ENCODE data around the gene CEACAM1.
"Not testable (repeated sequence)": the region's sequence is repeated elsewhere in the genome, so short reads cannot be mapped to it uniquely, and the experiment has no call there.

CEACAM1 gene

DNA sequence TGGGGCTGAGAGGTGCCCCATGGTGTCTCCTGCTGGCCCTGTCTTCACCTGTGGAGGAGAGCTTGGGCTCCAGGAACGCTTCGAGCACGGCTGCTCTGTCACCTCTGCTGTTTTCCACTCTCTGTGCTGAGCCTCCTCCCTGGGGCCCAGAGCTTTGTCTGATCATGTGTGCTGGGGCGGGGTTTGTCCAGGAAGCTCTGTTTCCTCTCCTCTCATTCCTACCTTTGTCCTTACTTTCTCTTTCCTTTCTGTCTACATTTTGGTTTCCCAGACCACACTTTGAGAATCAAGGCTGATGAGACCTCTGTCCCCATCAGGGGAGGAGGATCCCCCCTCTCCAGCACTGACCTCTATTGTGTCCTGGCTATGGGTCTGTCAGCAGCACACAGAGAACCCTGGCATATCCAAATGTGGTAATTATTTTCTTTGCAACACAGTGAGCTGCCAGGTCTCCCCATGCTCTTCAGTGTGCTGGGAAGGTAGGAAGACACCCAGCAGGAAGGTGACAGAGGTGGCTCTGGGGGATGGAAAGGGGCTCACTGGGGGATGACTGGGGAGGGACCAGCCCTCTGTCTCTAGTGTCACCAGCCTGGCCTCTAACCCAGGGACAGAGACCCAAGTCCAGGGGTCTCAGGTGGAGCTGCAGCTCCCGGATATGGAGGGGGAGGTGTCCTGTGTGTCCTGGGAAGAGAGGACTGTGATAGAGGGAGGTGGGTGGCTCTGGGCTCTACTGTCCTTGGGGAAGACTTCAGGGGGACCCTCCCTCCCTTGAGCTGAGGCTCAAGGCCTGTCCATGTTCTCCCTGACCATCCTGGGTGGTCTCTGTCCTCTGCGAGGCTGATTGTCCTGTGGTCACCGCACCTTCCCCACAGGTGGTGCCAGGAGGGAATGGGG, at the start of gene CEACAM1:
Gene CEACAM1 (minus strand): TSS at position 128 of the 894 bp plus-strand sequence. CDS start 107 bp downstream, at position 21.
- peak; percentile 50 for DNase-seq

DNA sequence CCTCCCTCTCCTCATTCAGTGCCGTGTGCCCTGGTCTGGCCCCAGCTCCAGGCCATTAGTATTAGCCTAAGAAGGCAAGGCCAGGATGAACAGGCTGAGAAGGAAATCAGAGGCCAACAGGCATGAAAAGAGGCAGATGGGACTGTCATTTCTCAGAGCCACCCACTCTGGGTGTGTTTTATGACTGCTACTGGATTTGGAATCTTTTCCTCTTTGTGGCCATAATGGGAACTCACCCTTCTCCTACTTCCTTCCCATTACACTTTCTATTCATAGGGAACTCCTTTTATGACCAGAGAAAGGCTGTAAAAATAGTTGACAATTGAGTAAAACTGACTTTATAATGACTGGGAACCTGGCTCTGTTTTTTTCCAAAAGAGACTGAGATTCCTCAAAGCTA, 48.7 kb upstream of the CEACAM1 start:
- DNase-seq, result no peak

DNA sequence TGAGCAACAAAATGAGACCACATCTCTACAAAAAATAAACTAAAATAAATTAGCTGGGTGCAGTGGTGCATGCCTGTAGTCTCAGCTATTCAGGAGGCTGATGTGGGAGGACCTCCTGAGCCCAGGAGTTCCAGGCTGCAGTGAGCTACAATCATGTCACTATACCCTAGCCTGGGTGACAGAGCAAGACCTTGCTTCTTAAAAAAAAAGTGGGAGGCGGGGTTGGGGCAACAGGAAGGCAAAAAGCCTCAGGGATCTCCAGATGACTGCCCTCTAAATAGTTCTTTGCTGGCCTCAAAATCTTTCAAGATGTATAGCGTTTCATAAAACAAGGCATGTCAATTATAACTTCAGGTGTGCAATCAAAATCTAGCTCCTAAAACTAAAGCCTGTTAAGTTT, 48.0 kb upstream of the CEACAM1 start:
- DNase-seq, result no peak

DNA sequence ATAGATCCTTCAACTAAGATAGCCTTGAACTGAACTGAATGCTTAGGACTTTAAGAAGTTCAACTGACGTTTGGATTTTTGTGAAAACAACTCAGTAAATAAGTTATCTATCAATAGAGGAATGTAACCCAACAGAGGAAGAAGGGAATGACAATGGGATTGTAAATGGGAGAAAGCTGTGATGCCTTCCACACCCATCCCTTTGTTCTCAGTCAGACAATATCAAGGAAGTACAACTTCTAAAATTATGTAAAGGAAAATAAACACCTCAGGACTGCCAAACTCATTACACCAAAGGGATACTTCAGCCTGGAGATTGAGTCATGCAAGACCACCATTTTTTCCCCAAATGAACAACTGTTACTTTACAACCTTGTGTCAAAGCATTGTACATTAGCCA, 45.4 kb upstream of the CEACAM1 start:
- DNase-seq, result no peak

DNA sequence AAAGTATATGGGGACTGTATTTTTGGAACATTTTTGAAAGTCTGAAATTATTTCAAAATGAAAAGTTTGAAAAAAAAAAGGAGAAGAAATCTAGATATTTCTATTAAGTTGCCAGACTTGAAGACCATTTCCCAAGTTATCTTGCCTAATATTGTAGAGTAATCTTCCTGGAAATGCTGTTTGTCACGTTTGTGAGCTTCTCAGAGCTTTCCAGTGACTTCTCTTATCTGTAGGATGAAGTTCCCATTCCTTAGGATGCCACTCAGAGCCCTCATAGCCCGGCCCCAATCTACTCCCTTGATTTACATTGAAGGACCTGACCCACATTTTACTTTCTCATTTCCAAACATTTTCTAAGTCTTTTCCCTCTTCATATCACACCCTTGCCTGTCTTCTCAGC, 42.8 kb upstream of the CEACAM1 start:
- no peak for DNase-seq

DNA sequence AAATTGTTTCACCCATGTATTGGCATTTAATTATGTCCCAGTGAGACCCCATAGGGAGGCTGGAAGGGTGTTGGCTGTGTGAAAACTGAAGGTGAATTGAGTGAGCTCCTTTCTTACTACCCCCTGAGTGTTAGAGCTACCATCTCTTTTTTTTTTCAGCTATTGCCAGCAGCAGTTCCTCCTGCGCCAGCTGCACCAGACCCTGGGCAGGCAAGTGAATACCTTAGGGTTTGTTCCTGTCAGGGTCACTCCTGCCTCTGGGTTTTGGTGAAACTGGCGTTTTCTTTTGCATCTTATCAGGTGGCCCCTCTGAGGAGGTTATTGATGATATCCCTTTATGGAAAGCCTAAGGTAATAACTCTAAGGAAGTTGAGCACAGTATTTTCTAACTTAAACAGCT, 40.9 kb upstream of the CEACAM1 start:
- DNase-seq, result no peak

DNA sequence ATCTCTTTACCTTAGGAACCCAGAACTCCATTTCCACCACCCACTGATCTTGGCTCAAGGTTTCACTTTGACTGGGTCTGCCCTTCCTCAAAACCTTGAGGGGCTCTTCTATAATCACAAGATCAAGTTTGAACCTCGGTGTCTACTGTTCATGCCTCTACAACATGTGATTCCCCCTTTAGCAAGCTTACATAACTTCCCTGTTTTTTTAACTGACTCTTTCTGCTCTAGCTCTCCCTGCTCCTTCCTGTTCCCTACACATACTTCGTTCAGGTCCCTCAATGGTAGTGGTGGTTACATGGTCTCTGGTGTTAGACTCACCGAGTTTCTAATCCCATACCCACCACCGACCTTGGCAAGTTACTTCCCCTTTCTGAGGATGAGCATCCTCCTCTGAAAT, 39.7 kb upstream of the CEACAM1 start:
- DNase-seq, result no peak

DNA sequence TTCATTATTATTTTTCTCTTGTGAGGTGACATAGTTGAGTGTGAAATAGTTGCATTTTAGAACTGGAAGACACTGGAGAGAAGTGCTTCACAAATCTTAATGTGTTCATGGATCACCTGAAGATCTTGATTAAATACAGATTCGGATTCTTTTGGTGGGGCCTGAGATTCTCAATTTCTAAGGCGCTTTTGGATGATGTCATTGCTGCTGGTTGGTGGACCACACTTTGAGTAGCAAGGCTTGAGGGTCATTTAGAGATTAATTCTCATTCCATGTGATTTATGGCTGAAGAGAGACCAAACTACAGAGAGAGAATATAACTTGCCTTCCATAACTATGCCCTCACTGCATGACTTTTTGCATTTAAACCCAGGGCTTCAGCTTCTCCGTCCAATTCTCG, 39.3 kb upstream of the CEACAM1 start:
- no peak for DNase-seq

DNA sequence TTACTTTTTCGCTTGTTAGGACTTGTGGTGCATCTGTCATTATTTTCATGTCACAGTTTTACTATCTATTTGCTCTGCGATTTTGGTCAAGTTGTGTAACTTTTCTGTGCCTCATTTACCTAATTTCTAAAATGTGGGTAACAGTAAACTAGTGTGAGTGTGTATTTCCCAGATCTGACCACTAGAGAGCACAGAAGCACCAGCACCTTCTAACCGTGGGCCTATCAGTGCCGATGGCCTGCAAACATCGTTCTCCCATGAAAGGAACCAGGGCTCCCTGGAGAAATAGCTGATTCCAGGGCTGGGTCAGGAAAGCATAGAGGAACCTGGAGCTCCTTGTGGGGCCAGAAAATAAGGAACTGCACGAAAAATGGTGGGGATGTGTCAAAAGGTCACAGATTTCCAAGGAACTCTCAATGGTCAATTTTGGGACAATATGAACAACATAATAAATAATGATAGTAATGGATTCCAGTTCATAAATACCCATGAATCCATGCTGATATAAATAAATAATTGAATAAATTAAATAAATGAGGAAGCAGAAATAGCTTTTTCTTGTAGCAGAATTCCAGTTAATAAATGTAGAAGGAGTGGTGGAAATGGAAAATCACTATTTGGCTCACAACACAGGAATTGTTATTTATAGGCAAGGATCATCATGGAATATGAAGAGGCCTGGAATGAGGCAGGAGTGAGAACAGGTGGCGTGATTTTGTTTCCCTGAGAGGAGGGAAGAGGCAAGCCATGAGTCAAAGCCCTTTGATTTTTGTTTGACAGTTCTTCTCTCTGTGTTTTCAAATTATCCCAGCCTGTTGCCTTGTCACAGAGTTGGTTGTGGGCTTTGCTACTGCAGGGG, 35.3 kb upstream of the CEACAM1 start:
- DNase-seq, result no peak

DNA sequence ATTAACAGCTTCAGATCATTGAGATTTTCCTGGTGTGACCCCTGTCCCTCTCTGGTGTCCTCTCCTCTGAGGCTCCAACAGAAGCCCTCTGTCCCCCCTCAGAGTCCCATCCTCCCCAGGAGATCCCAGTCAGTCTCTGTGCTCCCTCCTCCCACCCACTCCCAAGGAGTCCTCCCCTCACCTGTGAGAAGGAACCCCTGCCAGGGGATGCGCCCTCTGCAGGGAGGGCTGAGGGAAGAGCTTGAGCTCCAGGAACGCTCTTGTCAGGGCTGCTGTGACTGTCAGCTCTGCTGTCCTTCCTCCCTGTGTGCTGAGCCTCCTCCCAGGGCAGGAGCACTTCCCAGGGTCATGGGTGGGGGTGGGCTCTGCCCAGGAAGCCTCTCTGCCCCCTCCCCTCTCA, 33.2 kb upstream of the CEACAM1 start:
- no peak for DNase-seq

DNA sequence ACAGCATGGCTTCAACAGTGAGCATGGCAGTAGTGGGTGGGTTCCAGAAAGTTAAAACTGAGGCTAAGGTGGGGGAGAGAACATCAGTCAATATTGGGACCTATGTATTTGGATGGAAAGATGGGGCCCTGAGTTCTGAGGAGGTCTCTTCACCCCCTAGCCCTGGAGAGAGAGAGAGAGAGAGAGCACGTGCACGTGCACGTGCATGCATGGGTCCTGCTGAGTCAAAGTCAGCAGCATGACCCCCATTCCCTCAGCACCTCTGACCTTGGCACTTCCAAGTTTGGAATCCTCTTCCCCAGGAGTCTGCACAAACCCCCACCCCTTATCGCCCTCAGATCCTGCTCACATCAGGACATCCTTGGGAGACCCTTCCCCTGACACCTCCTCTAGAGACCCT, 32.5 kb upstream of the CEACAM1 start:
- no peak for DNase-seq

DNA sequence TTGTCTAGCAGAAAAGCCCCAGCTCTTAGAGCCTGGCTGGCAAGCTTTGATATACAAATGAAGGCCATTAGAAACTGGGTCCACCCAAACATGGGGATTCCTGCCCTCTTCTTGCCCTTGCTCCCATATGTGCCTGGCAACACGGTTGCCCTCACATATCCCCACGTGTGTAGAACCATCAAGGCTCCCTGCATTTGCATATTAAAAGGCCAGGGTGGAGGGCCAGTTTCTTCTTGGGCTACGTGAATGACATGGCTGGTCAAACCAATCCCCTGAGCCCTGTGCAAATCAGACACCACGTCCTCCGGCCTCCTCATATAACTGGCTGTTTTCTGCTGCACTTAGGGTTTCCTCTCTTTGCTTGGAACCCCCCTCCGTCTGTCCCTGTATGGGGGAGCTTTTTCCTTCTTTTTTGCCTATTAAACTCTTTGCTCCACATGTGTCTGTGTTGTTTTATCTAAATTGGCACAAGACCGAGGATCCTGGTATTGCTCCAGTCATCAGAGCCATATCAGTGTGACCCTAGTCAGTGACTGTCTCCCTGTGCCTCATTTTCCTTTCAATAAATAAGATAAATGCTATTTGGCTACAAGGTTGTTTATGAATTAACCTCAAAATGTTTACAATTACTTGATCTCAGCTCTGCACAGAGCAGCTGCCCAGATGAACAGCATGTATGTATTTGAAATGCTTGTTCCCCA, 30.3 kb upstream of the CEACAM1 start:
- no peak for DNase-seq

DNA sequence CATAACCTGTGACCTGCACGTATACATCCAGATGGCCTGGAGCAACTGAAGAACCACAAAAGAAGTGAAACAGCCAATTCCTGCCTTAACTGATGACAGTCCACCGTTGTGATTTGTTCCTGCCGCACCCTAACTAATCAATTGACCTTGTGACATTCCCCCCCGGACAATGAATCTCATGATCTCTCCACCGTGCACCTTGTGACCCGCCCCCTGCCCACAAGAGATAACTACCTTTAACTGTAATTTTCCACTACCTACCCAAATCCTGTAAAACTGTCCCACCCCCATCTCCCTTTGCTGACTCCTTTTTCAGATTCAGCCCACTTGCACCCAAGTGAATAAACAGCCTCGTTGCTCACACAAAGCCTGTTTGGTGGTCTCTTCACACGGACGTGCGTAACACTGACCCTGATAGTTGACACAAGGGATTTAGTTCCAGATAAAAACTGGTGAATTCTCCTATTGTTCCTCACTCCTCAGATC, 29.1 kb upstream of the CEACAM1 start:
- DNase-seq, result not testable (repeated sequence)

DNA sequence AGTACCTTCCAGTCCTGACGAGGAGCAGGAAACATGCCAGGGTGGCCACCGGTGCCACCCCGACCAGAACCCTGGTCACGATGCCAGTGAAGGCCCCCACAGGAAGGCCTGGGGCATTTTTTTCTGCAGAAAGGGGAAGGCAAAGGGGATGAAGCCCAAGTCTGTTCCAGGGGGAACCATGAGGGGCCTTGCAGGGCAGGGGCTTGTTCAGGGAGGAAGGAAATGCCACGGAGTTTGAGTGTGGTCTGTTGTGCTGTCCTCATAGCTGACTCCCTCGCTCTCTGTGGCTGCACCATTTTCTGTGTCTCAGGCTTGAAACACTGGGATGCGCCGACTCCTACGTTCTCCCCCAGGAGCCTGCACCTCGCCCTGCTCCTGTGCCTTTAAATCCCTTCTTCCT, 27.5 kb upstream of the CEACAM1 start:
- no peak for DNase-seq

DNA sequence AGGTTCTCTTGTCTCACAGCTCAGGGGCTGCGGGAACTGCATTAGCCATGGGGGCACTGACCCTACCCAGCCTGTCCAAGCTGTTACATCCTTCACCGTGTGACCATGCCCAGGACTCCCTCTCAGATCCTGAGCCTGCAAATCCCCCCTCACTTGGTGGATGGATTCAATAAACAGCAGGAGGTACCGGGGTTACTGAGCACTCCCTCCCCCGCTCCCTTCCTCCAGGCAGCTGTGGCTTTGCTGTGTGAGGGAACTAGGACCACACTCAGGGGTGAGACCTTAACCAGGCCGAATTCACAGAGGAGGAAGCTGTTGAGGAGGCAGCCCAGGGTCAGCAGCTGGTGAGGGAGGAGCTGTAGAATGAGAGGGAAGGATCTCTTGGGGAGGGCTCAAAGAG, 27.0 kb upstream of the CEACAM1 start:
- no peak for DNase-seq

DNA sequence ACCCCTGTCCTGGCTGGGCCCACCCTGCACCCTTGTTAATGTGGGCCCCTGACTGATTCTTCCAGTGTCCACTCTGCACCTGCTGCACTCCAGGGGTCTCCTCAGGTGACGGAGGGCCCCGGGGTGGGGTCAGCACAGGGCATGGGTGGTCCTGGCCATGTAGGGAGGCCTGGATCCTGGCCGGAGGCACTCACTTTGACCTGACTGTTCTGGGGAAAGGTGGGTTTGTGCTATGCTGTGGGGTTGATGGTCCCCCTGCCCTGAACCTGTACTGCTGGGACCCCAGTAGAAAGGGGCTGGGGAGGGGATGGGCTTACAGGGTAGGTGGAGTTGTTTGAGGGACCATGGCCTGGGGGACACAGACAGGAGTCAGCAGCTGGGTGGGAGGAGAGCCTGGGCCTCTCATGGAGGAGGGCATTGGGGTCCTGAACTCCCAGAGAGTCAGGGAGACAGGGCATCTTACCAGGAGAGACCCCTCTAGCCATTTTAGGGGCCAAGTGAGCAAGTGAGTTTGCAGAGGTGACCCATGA, 25.8 kb upstream of the CEACAM1 start:
- DNase-seq, result no peak

DNA sequence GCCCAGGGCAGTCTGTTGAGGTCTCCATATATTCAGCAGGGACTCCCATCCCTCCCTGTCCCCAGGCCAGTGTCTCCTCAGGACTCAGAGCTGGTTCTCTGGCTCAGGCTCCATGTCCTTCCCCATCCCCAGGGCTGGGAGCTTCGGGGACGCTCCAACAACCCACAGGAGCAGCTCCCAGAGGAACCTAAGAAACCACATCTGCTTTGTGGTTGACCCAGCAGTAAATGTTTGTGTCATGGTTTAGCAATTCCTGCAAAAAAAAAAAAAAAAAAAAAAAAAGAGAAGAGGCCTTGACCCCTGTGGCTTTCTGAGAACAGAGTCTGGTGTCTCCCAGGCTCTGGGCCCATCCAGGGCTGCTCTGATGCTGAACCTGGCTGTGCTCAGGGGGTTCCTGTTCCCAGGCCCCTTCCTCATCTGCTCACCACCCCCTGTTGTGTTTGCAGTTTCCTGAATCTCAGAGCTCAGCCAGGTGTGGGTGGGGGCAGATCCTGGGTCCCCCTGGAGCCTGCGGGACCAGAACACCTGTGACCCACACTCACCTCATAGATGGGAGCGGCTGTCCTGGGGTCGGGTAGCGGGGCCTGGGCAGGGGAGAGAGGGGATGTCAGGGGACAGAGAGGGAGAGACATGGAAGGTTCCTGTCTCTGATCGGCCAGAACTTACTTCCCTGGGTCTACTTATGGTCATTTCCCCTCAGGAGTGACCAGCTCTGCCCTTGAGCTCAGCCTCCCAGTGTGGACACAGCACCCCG, 25.2 kb upstream of the CEACAM1 start:
- DNase-seq, result no peak

DNA sequence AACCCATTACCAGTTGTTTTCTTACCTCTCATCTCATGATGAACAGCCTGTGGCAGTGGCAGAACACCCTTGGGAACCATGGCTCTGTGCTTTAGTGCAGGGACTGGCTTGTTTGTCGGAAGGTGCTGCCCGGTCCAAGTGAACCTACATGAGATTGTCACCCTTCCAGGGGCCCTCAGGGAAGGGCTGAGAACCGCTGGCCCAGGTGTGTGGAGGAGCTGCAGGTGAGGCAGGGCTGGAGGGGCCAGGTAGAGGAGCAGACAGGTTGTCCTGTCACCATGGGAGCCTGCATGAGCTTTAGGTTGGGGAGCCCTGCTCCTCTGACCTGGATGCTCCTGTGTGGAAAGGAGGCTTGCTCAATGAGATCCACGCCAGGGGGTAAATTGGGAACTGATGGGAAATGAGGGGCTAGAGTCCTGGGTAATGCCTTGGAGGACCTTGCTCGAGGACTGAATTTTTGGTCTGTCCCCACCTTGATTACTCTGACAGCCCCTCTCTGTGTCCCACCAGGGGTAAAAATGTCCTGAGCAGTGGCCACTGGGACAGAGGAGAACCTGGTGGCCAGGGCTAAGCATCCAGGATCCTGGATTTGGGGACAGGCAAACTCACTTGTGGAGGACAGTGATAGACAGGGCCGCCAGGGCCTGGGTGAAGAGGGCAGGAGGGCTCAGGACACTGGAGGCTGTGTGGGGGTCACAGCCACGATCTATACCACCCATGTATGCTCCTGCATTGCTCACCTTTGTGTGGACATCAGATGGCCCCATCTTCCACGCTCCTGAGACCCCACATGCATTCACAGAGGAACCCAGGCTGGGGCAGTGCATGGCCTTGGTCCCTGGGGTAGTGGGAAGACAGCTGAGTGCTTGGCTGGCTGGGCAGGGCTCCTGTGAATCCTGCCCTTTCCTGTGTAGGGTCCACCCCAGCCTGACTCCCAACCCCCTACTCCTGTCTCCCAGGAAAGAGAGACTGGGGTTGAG, 24.1 kb upstream of the CEACAM1 start:
- no peak for DNase-seq

DNA sequence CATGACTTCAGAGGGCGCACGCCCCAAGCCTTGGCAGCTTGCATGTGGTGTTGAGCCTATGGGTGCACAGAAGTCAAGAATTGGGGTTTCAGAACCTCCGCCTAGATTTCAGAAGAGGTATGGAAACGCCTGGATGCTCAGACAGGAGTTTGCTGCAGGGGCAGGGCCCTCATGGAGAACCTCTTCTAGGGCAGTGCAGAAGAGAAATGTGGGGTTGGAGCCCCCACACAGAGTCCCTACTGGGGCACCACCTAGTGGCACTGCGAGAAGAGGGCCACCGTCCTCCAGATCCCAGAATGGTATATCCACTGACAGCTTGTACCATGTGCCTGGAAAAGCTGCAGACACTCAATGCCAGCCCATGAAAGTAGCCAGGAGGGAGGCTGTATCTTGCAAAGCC, 22.2 kb upstream of the CEACAM1 start:
- DNase-seq, result not testable (repeated sequence)

DNA sequence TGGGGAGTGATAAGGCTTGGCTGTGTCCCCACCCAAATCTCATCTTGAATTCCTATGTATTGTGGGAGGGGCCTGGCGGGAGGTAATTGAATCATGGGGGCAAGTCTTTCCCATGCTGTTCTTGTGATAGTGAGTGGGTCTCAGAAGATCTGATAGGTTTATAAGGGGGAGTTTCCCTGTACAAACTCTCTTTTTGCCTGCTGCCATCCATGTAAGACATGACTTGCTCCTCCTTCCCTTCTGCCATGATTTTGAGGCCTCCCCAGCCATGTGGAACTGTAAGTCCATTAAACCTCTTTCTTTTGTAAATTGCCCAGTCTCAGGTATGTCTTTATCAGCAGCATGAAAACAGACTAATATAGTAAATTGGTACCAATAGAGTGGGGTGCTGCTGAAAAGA, 20.8 kb upstream of the CEACAM1 start:
- not testable (repeated sequence) for DNase-seq

DNA sequence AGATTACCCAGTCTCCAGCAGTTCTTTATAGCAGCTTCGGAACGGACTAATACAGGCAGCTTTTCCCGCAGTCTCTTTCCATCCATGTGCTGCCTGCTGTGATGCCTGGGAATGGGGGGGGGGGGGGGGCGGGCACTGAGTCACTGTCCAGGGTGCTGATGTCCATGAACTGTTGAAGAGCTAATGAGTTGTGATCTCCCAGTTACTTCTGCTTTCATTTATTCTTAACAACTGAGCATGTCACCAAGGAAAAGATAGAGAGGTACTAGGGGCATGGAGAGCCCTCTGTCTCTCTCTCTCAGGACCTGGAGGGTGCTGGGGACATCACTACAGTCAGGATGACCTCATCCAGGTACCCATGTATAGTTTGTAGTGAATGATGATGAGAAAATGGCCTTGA, 20.3 kb upstream of the CEACAM1 start:
- no peak for DNase-seq

All from activated CD4-positive, CD25-positive, alpha-beta regulatory T cell treated with anti-CD3 and anti-CD28 coated beads, Interleukin-2, amount 50 U/mL, for 72 hours (primary cell).